Endothelial cell of umbilical vein (primary cell): ENCODE measurements around the gene MAPK8. TPM values are rescaled to one million over a fixed set of nuclear protein-coding genes. Genes with fewer than 3 reads are reported as not detected.
A peak's percentile ranks its signal among the peaks of the same experiment; 100 is the strongest.

Experiments
- BruUV-seq: library from RNA; stranded (reverse); fragments of 400-500 nt; replicated peaks from 2 replicates; lab custom pipeline; 2021; lab: Mats Ljungman, UMichigan
- CTCF ChIA-PET: fragments of 300-600, 350-600 bp; sonication (Branson Sonifier 250); formaldehyde crosslinking; loops from one replicate; lab custom pipeline; 2021; ENCODE audit warnings: antibody characterized with exemption, inconsistent platforms; lab: Charles Lee
- POLR2A ChIA-PET: fragments of 300-600, 350-600 bp; sonication (Branson Sonifier 250); formaldehyde crosslinking; loops from one replicate; lab custom pipeline; 2021; ENCODE audit warnings: antibody characterized with exemption, inconsistent platforms; lab: Charles Lee
- DNase-seq: peaks from one replicate; pipeline ENCODE4 v3.0.0-alpha.2; 2011; ENCODE audit warnings: low read depth, low spot score
- FAIRE-seq: peaks from 2 replicates; lab custom pipeline; 2011; peaks lifted over from hg19 to GRCh38; lab: Jason Lieb, UNC
- H2AFZ ChIP-seq: 2 replicates; pipeline ENCODE4 v1.6.0; 2012; ENCODE audit warnings: low read depth, low read length, control low read depth, inconsistent platforms
- H3K27ac ChIP-seq: 2 replicates; pipeline ENCODE4 v1.5.1; 2011; ENCODE audit warnings: low read depth, mild to moderate bottlenecking, control low read depth, low read length, moderate library complexity; ENCODE audit not compliant: insufficient read depth
- H3K27me3 ChIP-seq, 2 experiments: 2 replicates each; pipeline versions ENCODE4 v1.6.0 to v1.6.1; 2011; ENCODE audit warnings: low read length in 2 of 2, mixed read lengths in 1 of 2; ENCODE audit not compliant: control insufficient read depth in 2 of 2, insufficient read depth in 2 of 2
- H3K36me3 ChIP-seq, 2 experiments: 2 replicates in 1 of 2; 3 replicates in 1 of 2; pipeline ENCODE4 v1.5.1; 2011; ENCODE audit warnings: low read length in 2 of 2, mild to moderate bottlenecking in 1 of 2, moderate library complexity in 1 of 2; ENCODE audit not compliant: control insufficient read depth in 2 of 2, insufficient read depth in 2 of 2; ENCODE audit errors: extremely low read depth in 1 of 2
- H3K4me1 ChIP-seq: 3 replicates; pipeline ENCODE4 v1.5.1; 2011; ENCODE audit warnings: mild to moderate bottlenecking, low read length; ENCODE audit not compliant: control insufficient read depth, insufficient read depth; ENCODE audit errors: extremely low read depth
- H3K4me2 ChIP-seq: 2 replicates; pipeline ENCODE4 v1.6.1; 2011; ENCODE audit warnings: low read length, control low read depth, mixed read lengths; ENCODE audit not compliant: insufficient read depth
- H3K4me3 ChIP-seq, 3 experiments: fragments of 200-600 bp in 1 of 3; sonication (generic), shearing (Covaris generic) in 1 of 3; replicated peaks in 1 of 3; 2 replicates each; pipeline ENCODE4 v1.5.1; 2011 to 2016; ENCODE audit warnings: control low read depth in 3 of 3, low read length in 3 of 3, mild to moderate bottlenecking in 2 of 3, inconsistent platforms in 1 of 3, low read depth in 1 of 3, moderate library complexity in 1 of 3; ENCODE audit not compliant: insufficient read depth in 1 of 3
- H3K79me2 ChIP-seq: 2 replicates; pipeline ENCODE4 v1.6.0; 2012; ENCODE audit warnings: low read length, inconsistent platforms; ENCODE audit not compliant: control insufficient read depth, insufficient read depth
- H3K9ac ChIP-seq: replicated peaks from 2 replicates; pipeline ENCODE3; 2011; ENCODE audit warnings: low read length, control low read depth; ENCODE audit not compliant: insufficient read depth; ENCODE audit errors: extremely low read depth
- H3K9me1 ChIP-seq: replicated peaks from 3 replicates; pipeline ENCODE4 v1.6.0; 2011; ENCODE audit warnings: mild to moderate bottlenecking, low read length; ENCODE audit not compliant: control insufficient read depth, insufficient read depth; ENCODE audit errors: extremely low read depth
- H3K9me3 ChIP-seq: replicated peaks from 2 replicates; pipeline ENCODE4 v1.5.1; 2012; ENCODE audit warnings: low read length, inconsistent platforms; ENCODE audit not compliant: control insufficient read depth, insufficient read depth
- H4K20me1 ChIP-seq: replicated peaks from 2 replicates; pipeline ENCODE3; 2011; ENCODE audit warnings: mild to moderate bottlenecking, low read length; ENCODE audit not compliant: control insufficient read depth, insufficient read depth; ENCODE audit errors: extremely low read depth
- CTCF ChIP-seq, 2 donors: IDR thresholded peaks; 1 replicate in 1 of 2; 2 replicates in 1 of 2; pipeline ENCODE4 v1.5.1; 2011; ENCODE audit warnings: low read length in 2 of 2, mild to moderate bottlenecking in 2 of 2, moderate library complexity in 2 of 2, control low read depth in 1 of 2, inconsistent platforms in 1 of 2, low read depth in 1 of 2; ENCODE audit not compliant: insufficient read depth in 1 of 2; ENCODE audit errors: extremely low read depth in 1 of 2
- EZH2 ChIP-seq: IDR thresholded peaks from 2 replicates; pipeline ENCODE4 v1.6.1; 2012; ENCODE audit warnings: borderline replicate concordance, low read depth, mild to moderate bottlenecking, moderate library complexity, low read length, inconsistent platforms; ENCODE audit not compliant: severe bottlenecking
- FOS ChIP-seq: IDR thresholded peaks from 2 replicates; pipeline ENCODE4 v1.6.1; 2011; ENCODE audit warnings: mild to moderate bottlenecking, low read length, moderate library complexity, borderline replicate concordance; ENCODE audit not compliant: insufficient read depth
- GATA2 ChIP-seq: IDR thresholded peaks from 2 replicates; pipeline ENCODE4 v1.7.0; 2011; ENCODE audit warnings: low read depth, mild to moderate bottlenecking, moderate library complexity, mixed read lengths, low read length; ENCODE audit not compliant: insufficient read length, insufficient read depth
- JUN ChIP-seq: IDR thresholded peaks from 2 replicates; pipeline ENCODE4 v1.6.1; 2011; ENCODE audit warnings: borderline replicate concordance, low read depth; ENCODE audit not compliant: insufficient read length, insufficient read depth
- MAX ChIP-seq: IDR thresholded peaks from 2 replicates; pipeline ENCODE4 v1.6.1; 2011; ENCODE audit not compliant: insufficient read depth, insufficient read length
- MYC ChIP-seq: IDR thresholded peaks from one replicate; pipeline ENCODE4 v1.6.1; 2011; ENCODE audit warnings: mild to moderate bottlenecking, low read depth, low read length
- POLR2A ChIP-seq: IDR thresholded peaks from 2 replicates; pipeline ENCODE4 v1.6.1; 2012; ENCODE audit warnings: low read depth, mild to moderate bottlenecking, control low read depth, low read length
- POLR2AphosphoS5 ChIP-seq: IDR thresholded peaks from 2 replicates; pipeline ENCODE4 v1.6.1; 2012; ENCODE audit warnings: low read depth, mild to moderate bottlenecking, control low read depth, low read length, moderate library complexity; ENCODE audit not compliant: insufficient read depth
- dilution Hi-C: fragments of 300-500 bp; cut with MboI; formaldehyde crosslinking; loops from one replicate; pipeline ENCODE4 v1.15.0; 2019; ENCODE audit warnings: low sequenced_read_pairs; ENCODE audit not compliant: extremely low pct_ligation_motif_present
- intact Hi-C: fragments of 100-400 bp; cut with micrococcal nuclease; formaldehyde crosslinking; loops from one replicate; pipeline ENCODE4 v1.10.0; 2022
- polyA plus RNA-seq, 4 experiments: library from polyadenylated mRNA; depleted of rRNA in 3 of 4; stranded (reverse) in 3 of 4; unstranded in 1 of 4; fragments of >200 nt; gene quantifications; 2 replicates each; pipeline versions ENCODE4 v1.2.1 to v1.2.3, GENCODE V29; 2011 to 2012; ENCODE audit warnings: missing spikeins in 1 of 4
- total RNA-seq: library from RNA; stranded (reverse); gene quantifications from 2 replicates; pipeline ENCODE4 v1.2.3, GENCODE V29; 2021

MAPK8 gene
- total and polyA plus RNA-seq, 2 donors (not counting 3 experiments of a cell fraction or from before 2014, with no cell fraction given) = 25.3 to 56.2 TPM

GRCh38 chr10:48317321-48317990, 11.0 kb downstream of the MAPK8 start:
- H3K9ac ChIP-seq = no peak overlapping the region
- POLR2A ChIA-PET = interaction anchor here (0.7 kb wide), 1 partner anchor 10 kb away, joined by 3 read pairs; no protein-coding TSS in a partner anchor
- H3K9me3 ChIP-seq = no peaks in the 10 kb centered on the region
- DNase-seq = peak; percentile 8
- intact Hi-C loops = no loop called here
- H4K20me1 ChIP-seq = peaks cover 14% of the 10 kb centered on the region
- no peaks in the 10 kb centered on the region for H3K36me3 ChIP-seq
- H3K79me2 ChIP-seq = peaks cover 74% of the 10 kb centered on the region
- TF ChIP-seq POLR2AphosphoS5 = no peak
- TF ChIP-seq CTCF (IDR thresholded peaks at IDR 0.05; ENCODE audit: extremely low read depth in 1 of 2, insufficient read depth in 1 of 2, low read depth in 1 of 2, low read length in 2 of 2) = no peak
- TF ChIP-seq GATA2 = no peak
- TF ChIP-seq MYC = no peak
- no peak for TF ChIP-seq POLR2A
- no peak for TF ChIP-seq FOS
- TF ChIP-seq MAX = no peak
- TF ChIP-seq EZH2 = no peak
- TF ChIP-seq JUN = no peak
- dilution Hi-C loops = no loop called here
- CTCF ChIA-PET = no interaction called here
- H3K4me1 ChIP-seq = no peaks in the 10 kb centered on the region
- FAIRE-seq = no peak
- no peak overlapping the region for H3K4me3 ChIP-seq
- H3K27ac ChIP-seq = no peak overlapping the region
- BruUV-seq = no TSS peak
- no peak overlapping the region for H2AFZ ChIP-seq
- H3K4me2 ChIP-seq = no peak overlapping the region
- no peaks in the 10 kb centered on the region for H3K9me1 ChIP-seq
- H3K27me3 ChIP-seq = no peaks in the 10 kb centered on the region
